A204.1 (cell line): Measurements from ENCODE around the gene MAGEA4.
"Not testable (repeated sequence)": the region's sequence is repeated elsewhere in the genome, so short reads cannot be mapped to it uniquely, and the experiment has no call there.

Experiments used
- FAIRE-seq: peaks from 2 replicates; lab custom pipeline; 2012; peaks lifted over from hg19 to GRCh38; lab: Jason Lieb, UNC

MAGEA4 gene

GRCh38 chrX:151912780-151913179 is at the start of gene MAGEA4:
Gene MAGEA4 (plus strand): TSS chrX:151912889. CDS start chrX:151923665, 10,776 bp downstream.
- no peak for FAIRE-seq

GRCh38 chrX:151870602-151871001 is 42.1 kb upstream of the MAGEA4 start:
- no peak for FAIRE-seq

GRCh38 chrX:151871244-151871643 is 41.4 kb upstream of the MAGEA4 start:
- FAIRE-seq: no peak

- FAIRE-seq: no peak
These were observed 39.6 kb upstream of the MAGEA4 start for GRCh38 chrX:151873096-151873495.

GRCh38 chrX:151875270-151876026 is 37.2 kb upstream of the MAGEA4 start:
- FAIRE-seq: no peak

GRCh38 chrX:151878574-151878973 is 34.1 kb upstream of the MAGEA4 start:
- no peak for FAIRE-seq

GRCh38 chrX:151879856-151880255 is 32.8 kb upstream of the MAGEA4 start:
- FAIRE-seq: no peak

GRCh38 chrX:151880895-151881294 is 31.8 kb upstream of the MAGEA4 start:
- no peak for FAIRE-seq

- FAIRE-seq: no peak
These were observed 23.3 kb upstream of the MAGEA4 start for GRCh38 chrX:151889421-151889820.

GRCh38 chrX:151896734-151897474 is 15.8 kb upstream of the MAGEA4 start:
- no peak for FAIRE-seq

GRCh38 chrX:151899622-151900021 is 13.1 kb upstream of the MAGEA4 start:
- no peak for FAIRE-seq

- no peak for FAIRE-seq
These were observed 10.9 kb upstream of the MAGEA4 start for GRCh38 chrX:151901826-151902225.

GRCh38 chrX:151902813-151903591 is 9.7 kb upstream of the MAGEA4 start:
- FAIRE-seq: no peak

GRCh38 chrX:151904989-151905388 is 7.7 kb upstream of the MAGEA4 start:
- FAIRE-seq: no peak

GRCh38 chrX:151912221-151912620 is 468 bp upstream of the MAGEA4 start:
- FAIRE-seq: no peak

GRCh38 chrX:151918736-151919135 is 6.0 kb downstream of the MAGEA4 start:
- FAIRE-seq: not testable (repeated sequence)

- no peak for FAIRE-seq
These were observed 6.9 kb downstream of the MAGEA4 start for GRCh38 chrX:151919610-151920009.

- no peak for FAIRE-seq
These were observed 7.4 kb downstream of the MAGEA4 start for GRCh38 chrX:151920101-151920500.

- no peak for FAIRE-seq
These were observed 7.8 kb downstream of the MAGEA4 start for GRCh38 chrX:151920530-151920929.

GRCh38 chrX:151921292-151921691 is 8.6 kb downstream of the MAGEA4 start:
- no peak for FAIRE-seq

GRCh38 chrX:151921866-151922265 is 9.2 kb downstream of the MAGEA4 start:
- FAIRE-seq: no peak

GRCh38 chrX:151922692-151923091 is 10.0 kb downstream of the MAGEA4 start:
- FAIRE-seq: no peak

- no peak for FAIRE-seq
These were observed 11.0 kb downstream of the MAGEA4 start for GRCh38 chrX:151923648-151924047.
